HT-29 (cell line): ENCODE results near the gene TSSK3. TPM values are rescaled to one million over a fixed set of nuclear protein-coding genes. Genes with fewer than 3 reads are reported as not detected.

ENCODE experiments used
- DNase-seq: peaks from one replicate; pipeline ENCODE4 v3.0.0-alpha.2; 2015; ENCODE audit warnings: low spot score
- total RNA-seq: library from RNA; depleted of rRNA; stranded (reverse); fragments of >200 nt; shearing (Covaris generic); gene quantifications from 2 replicates; pipeline ENCODE4 v1.2.3, GENCODE V29; 2014; rRNA removed

Gene TSSK3
- total RNA-seq, 1 experiment from 2014 or later: 0.08 TPM

DNA sequence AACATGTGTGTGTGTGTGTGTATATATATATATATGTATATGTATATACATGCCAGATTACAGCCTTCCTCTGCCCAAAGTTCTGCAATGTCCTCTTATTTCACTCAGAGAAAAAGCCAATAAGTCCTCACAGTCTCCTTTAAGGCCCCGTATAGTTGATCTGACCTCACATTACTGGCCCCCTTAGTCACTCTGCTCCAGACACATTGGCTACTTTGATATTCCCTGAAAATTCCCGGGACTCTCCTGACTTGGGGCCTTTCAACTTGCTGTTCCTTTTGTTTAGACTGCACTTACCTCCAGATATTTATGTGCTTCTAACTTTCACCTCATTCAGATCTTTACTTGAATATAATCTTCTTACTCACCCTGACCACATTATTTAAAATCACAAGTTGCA, 36.1 kb downstream of the TSSK3 start:
- no peak for DNase-seq

DNA sequence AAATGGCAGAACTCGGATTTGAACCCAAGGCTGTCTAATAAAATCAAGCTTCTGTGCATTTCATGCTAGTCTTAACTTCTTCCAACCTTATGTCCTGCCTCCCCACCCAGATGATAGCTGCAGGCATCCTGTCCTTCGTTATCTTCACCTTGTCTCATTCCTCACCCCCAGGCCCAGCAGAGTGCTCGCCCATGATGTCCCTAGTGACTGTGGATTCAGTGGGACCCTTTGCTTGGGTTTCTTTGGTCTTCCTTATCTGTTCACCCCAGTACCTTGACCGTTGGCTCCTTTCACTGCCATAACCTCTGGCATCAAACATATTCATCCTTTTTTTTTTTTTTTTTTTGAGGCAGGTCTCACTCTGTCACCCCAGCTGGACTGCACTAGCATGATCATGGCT, 37.5 kb downstream of the TSSK3 start:
- DNase-seq: no peak

DNA sequence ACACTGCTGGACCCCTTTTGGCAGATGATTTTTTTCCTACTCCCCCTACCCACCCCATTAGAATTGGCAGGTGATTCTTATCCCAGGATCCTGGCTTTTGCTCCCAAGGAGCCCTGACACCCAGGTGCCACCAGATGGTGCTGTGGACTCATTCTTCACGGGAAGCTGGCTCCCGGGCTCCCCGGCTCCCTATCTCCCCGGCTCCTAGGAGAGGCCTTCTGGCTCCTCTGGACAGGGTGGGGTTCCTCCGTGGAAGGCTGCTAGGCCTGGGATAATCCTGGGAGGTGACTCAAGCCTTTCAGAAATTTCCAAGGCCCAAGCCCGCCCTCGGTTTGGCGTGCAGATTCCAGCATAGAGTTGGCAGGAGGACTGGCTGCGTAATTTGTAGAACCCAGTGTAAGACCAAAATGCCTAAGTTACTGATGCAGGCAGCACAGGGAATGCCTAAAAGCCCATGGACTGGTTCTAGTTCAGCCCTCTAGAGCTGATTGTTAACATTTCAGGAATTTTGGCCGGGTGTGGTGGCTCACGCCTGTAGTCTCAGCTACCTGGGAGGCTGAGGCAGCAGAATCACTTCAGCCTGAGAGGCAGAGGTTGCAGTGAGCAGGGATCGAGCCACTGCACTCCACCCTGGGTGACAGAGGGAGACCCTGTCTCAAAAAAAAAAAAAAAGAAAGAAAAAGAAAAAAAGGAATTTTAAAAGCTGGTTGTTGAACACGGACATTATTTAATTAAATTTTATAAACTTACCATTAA, 38.7 kb downstream of the TSSK3 start:
- peak; percentile 87 for DNase-seq

DNA sequence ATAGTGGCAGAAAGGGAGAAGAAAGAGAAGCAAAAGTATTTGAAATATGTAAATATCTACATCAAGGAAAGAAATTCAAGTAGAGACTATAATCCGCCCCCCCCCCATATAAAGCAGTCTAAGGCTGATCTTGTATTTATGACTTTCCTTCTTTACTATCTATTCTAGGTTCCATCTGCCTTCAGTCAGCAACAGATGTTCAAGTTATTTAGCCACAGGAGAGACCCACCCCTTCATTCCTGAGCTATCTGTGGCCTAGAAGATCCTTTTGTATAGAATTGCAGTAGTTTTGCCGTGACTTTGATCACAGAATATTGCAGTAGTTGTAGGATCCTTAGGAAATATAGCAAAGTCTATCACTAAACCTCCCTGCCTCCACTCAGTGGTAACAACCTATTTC, 42.6 kb downstream of the TSSK3 start:
- DNase-seq: no peak

DNA sequence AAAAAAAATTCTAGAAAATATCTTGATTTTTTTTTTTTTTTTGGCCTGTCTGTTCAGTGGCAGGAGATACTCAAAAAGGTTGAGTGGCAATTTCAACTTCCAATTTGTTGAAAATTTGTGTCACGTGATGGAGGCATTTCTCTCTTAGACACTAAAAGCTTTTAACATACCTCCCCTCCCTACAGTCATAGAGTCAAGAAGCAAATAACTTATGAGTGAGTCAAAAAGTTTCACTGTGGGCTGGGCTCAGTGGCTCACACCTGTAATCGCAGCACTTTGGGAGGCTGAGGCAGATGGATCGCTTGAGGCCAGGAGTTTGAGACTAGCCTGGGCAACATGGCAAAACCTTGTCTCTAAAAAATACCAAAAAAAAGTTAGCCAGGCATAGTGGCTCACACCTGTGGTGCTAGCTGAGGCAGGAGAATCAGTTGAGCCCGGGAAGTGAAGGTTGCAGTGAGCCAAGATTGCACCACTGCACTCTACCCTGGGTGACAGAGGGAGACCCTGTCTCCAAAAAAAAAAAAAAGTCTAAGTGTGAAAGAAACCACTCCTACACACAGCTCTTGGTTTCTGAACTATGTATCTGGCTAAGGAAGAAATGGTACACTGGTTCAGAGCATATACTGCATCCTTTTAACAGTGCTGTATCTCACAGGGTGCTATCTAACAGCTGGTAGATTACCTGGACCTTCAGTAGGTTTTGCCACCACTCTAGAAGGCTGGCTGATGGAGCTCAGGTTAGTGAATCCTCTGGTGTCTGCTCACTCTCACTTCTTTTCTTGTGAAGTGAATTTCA, 43.5 kb downstream of the TSSK3 start:
- DNase-seq: no peak

DNA sequence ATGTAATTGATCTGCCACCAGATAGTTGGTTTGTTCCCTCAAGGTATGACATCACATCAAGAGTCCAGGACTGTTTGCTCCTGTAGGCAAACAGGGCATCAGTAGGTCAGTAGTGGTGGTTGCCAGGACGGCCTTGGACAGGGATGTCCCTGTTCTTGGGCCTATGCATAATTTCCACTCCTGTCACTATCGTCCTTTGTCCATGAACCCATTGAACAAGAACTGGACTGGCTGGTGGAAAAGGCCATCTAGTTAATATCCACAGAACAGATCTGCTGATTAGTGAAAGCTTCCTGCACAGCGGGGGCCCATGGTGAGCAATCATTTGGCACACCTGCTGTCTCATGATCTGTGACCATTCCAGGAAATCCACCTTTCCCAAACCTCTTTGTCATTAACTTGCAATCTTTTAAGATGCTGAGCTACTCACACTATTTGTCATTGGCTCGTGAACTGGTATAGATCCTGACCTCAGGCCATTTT, 44.3 kb downstream of the TSSK3 start:
- no peak for DNase-seq

DNA sequence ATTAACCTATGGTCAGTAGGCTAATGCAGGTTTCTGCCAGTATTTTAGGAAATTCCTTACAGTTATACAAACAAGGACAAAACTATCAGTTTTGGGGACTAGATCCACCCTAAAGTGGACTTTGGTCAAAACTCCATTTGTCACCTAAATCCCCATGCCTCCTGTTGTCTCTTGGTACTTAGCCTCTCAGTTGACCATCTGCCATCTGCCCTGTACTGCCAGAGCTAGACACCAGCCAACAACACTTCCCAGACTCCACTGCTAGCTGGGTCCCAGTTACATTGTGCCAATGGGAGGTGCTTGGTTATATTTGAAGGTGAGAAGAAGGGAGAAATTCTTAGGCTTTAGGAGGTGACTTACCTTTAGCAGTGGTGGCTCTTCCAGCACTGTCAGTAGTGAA, 48.9 kb downstream of the TSSK3 start:
- DNase-seq: no peak

DNA sequence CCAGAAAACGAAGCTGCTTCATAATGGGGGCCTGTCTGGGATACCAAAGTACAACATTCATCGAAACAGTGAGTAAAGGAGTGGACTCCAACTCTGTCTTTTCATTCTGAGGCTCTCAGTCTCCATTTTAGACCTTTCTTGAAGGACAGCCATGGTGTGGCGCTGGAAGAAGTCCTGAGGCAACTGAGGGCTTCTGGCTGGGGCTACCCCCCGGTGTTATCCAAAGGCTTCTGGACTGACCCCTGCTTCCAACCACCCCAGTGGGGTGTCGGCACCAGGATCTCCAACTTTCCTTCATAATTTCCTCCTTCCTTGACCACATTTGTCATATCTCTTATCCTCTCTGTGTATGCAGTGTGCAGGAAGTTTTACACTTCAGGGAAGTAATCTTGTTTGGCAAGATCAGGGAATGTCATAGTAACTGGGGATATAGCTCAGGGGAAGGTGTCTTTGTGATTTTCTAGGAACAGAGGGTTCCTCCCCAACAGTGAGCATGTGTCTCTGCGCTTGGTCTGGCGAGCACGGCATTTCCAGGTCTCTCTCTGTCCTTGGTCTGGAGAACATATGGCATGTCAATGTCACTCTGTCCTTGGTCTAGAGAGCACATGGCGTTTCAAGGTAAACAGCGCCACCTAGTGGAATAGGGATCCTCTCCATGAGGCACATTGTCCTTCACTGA, 51.3 kb downstream of the TSSK3 start:
- peak; percentile 90 for DNase-seq

Other genes starting within 250 kb of the TSSK3 start
- gene TXLNA, start 182.9 kb upstream of the TSSK3 start, total RNA-seq: 48.6 and 54.8 TPM in 2 replicates
- 9.5 and 12.3 TPM in 2 replicates for gene CCDC28B, start 161.9 kb upstream of the TSSK3 start, total RNA-seq
- gene IQCC, start 156.9 kb upstream of the TSSK3 start, total RNA-seq: 4.8 and 9.1 TPM in 2 replicates
- gene DCDC2B, start 153.4 kb upstream of the TSSK3 start, total RNA-seq: not detected in 2 replicates
- gene TMEM234, start 140.2 kb upstream of the TSSK3 start, total RNA-seq: 21.7 and 25.1 TPM in 2 replicates
- gene EIF3I, start 140.1 kb upstream of the TSSK3 start, total RNA-seq: 331 and 332 TPM in 2 replicates
- 0.29 TPM in 1 of 2 replicates, not detected in the other for gene FAM167B, start 115.3 kb upstream of the TSSK3 start, total RNA-seq
- gene LCK, start 111.3 kb upstream of the TSSK3 start, total RNA-seq: 0.33 and 0.76 TPM in 2 replicates
- 185 and 200 TPM in 2 replicates for gene HDAC1, start 70.5 kb upstream of the TSSK3 start, total RNA-seq
- gene MARCKSL1, start 26.3 kb upstream of the TSSK3 start, total RNA-seq: 384 TPM in 2 replicates
- gene FAM229A, start 54 bp upstream of the TSSK3 start, total RNA-seq: 2.6 and 12.4 TPM in 2 replicates
- 48.3 and 54.4 TPM in 2 replicates for gene BSDC1, start 31.9 kb downstream of the TSSK3 start, total RNA-seq
- gene ZBTB8B, start 102.5 kb downstream of the TSSK3 start, total RNA-seq: not detected in 2 replicates
- gene ZBTB8A, start 176.9 kb downstream of the TSSK3 start, total RNA-seq: 0.84 and 1.0 TPM in 2 replicates